Nephron progenitor cell (in vitro differentiated cells): ENCODE data around the gene PODN.

Experiments used
- DNase-seq: peaks from one replicate; pipeline ENCODE4 v3.0.0; 2021
- H3K27ac Mint-ChIP-seq: 2 replicates; pipeline ENCODE4 v1.8.0; 2021; ENCODE audit warnings: mild to moderate bottlenecking, moderate library complexity, mixed read lengths
- H3K27me3 Mint-ChIP-seq: 2 replicates; pipeline ENCODE4 v1.8.0; 2021; ENCODE audit warnings: mild to moderate bottlenecking, low read depth, mixed read lengths; ENCODE audit not compliant: poor library complexity
- H3K36me3 Mint-ChIP-seq: 2 replicates; pipeline ENCODE4 v1.8.0; 2021; ENCODE audit warnings: low read depth, mixed read lengths
- H3K4me1 Mint-ChIP-seq: 2 replicates; pipeline ENCODE4 v1.8.0; 2021; ENCODE audit warnings: mixed read lengths
- H3K4me3 Mint-ChIP-seq: 2 replicates; pipeline ENCODE4 v1.8.0; 2021; ENCODE audit warnings: mild to moderate bottlenecking, moderate library complexity, mixed read lengths
- H3K9me3 Mint-ChIP-seq: 2 replicates; pipeline ENCODE4 v1.8.0; 2021; ENCODE audit warnings: mild to moderate bottlenecking, moderate library complexity, mixed read lengths
- TF ChIP-seq, protein P1 (sequence below): fragments of 200-600 bp; sonication (generic); IDR thresholded peaks from 2 replicates; pipeline ENCODE4 v1.5.0; 2021; ENCODE audit warnings: antibody characterized with exemption

PODN gene

DNA sequence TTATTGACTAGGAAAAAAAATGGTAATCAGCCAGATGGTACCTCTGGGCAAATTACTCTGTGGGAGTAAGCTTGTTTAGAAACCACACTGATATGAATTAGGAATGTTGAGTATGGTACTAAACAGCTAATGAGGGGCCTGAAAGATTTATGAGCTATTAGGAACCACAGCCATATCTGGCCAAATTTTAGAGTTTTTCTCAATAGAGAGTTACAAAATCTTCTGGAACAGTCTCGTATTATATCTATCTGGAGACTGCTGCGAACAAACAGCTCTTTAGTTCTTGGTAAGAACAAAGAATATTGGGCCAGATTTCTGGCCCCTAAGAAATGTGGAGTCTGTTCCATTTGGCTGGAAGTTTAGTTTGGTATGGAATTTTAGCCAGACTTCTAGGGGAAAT, 4.9 kb upstream of the PODN start:
- Mint-ChIP-seq H3K9me3 (no peaks in the 10 kb centered on the region), H3K27me3 (peaks cover 53% of the 10 kb centered on the region), H3K36me3 (peaks cover 19% of the 10 kb centered on the region)

DNA sequence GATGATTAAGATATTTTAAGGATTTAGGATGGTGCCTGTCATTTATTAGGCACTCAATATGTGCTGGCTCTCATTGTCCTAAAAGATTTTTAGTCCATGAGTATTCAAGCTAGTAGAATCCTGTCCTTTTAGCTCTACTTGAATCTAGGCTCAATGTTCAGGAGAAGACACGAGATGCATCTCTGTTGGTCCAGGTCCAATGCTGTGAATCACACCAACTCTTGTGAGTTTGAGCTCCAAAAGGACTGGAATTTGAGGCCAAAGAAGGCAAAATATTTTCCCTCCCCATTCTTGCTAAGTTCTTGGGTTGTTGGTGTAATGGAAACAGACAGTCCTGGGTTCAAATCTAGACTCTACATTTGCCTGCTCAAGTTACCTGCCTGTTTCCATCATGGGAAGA, 1.4 kb upstream of the PODN start:
- H3K36me3 Mint-ChIP-seq, result no peaks in the 10 kb centered on the region
- H3K27me3 Mint-ChIP-seq, result peaks cover 88% of the 10 kb centered on the region
- TF ChIP-seq, protein P1, sequence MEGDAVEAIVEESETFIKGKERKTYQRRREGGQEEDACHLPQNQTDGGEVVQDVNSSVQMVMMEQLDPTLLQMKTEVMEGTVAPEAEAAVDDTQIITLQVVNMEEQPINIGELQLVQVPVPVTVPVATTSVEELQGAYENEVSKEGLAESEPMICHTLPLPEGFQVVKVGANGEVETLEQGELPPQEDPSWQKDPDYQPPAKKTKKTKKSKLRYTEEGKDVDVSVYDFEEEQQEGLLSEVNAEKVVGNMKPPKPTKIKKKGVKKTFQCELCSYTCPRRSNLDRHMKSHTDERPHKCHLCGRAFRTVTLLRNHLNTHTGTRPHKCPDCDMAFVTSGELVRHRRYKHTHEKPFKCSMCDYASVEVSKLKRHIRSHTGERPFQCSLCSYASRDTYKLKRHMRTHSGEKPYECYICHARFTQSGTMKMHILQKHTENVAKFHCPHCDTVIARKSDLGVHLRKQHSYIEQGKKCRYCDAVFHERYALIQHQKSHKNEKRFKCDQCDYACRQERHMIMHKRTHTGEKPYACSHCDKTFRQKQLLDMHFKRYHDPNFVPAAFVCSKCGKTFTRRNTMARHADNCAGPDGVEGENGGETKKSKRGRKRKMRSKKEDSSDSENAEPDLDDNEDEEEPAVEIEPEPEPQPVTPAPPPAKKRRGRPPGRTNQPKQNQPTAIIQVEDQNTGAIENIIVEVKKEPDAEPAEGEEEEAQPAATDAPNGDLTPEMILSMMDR, result no peak
- H3K9me3 Mint-ChIP-seq, result no peaks in the 10 kb centered on the region
- DNase-seq, result no peak
- peaks cover 12% of the 10 kb centered on the region for H3K4me1 Mint-ChIP-seq
- H3K27ac Mint-ChIP-seq, result no peak overlapping the region
- peak overlapping the region; percentile 42 for H3K4me3 Mint-ChIP-seq

More for the DNA sequence above, 4.9 kb upstream of the PODN start:
- Mint-ChIP-seq H3K27ac (no peak overlapping the region), H3K4me1 (no peaks in the 10 kb centered on the region), H3K4me3 (no peak overlapping the region)
- TF ChIP-seq, protein P1, result no peak
- DNase-seq, result no peak

DNA sequence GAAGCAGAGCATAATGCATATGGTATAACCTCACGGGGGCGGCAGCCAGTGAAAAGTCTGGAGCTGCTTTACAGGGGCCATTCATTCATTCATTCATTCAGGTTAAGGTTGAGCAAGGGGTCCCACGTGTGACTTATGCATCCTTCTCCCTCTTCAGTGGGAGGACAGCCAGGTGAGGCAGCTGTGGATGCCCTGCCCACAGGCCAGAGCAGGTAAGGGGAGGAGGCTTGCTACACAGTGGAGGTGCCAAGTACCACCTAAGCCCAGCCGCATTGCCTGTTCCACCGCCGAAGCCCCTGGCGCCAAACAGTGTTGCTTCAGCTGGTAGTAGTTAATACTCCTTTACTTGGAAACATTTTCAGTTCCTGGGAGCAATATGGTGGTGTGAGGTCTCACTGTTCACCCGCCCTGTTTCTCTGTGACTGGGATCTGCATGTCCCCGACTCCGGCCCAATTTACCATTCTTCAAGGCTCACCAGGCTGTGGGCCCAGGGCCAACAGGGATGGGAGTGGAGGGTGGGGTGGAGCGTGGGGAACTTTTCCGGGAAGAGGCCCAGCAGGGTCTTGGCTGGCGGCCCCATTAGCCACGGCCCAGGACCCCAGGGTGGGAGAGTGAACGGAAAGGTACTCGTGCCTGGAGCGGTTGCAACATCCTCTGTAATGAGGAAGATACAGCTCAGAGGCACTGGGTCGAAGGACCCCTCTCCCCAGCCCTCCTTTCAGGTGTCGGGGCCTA, 722 bp upstream of the PODN start:
- H3K9me3 Mint-ChIP-seq, result no peaks in the 10 kb centered on the region
- no peak for DNase-seq
- no peaks in the 10 kb centered on the region for H3K36me3 Mint-ChIP-seq
- peaks cover 12% of the 10 kb centered on the region for H3K4me1 Mint-ChIP-seq
- peaks cover 88% of the 10 kb centered on the region for H3K27me3 Mint-ChIP-seq
- no peak overlapping the region for H3K27ac Mint-ChIP-seq
- H3K4me3 Mint-ChIP-seq, result peak overlapping the region; percentile 75
- TF ChIP-seq, protein P1, result no peak

DNA sequence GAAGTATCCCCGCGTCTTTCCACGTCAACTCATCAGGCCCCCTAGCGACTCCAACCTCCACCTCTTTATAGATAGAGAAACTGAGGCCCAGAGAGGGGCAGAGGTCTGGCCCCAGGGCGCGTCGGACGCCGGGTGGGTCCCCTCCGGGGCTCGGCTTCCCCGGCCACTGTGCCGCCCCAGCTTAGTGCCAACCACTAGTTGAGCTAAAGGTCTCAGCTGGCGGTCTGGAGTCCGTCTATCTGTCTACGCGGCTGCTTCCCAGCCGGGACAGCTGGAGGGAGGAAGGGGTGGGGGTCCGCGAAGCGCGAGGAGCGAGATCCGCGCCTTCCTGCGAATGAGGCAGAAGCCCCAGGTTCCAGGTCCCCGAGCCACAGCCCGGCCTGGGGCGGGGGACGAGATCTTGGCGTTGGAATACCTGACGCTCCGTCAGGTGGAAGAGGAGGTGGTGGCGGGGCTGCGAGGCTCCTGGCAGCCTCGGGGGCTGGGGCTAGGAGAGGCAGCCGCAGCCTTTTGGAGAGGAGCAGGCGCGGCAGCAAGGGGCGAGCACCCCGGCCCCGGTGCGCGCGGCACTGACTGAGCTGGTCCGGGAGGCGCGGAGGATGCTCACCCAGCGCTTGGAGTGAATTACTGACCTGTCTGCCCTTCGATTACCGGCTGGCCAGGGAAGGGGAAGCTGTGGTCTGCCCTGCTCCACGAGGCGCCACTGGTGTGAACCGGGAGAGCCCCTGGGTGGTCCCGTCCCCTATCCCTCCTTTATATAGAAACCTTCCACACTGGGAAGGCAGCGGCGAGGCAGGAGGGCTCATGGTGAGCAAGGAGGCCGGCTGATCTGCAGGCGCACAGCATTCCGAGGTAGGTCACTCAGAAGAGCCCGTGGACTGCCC, 937 bp downstream of the PODN start:
- Mint-ChIP-seq H3K27me3 (peaks cover 86% of the 10 kb centered on the region), H3K27ac (no peak overlapping the region), H3K9me3 (no peaks in the 10 kb centered on the region), H3K4me1 (peaks cover 12% of the 10 kb centered on the region), H3K4me3 (peak overlapping the region; percentile 76), H3K36me3 (no peaks in the 10 kb centered on the region)
- DNase-seq, result peak; percentile 42
- TF ChIP-seq, protein P1, result no peak

DNA sequence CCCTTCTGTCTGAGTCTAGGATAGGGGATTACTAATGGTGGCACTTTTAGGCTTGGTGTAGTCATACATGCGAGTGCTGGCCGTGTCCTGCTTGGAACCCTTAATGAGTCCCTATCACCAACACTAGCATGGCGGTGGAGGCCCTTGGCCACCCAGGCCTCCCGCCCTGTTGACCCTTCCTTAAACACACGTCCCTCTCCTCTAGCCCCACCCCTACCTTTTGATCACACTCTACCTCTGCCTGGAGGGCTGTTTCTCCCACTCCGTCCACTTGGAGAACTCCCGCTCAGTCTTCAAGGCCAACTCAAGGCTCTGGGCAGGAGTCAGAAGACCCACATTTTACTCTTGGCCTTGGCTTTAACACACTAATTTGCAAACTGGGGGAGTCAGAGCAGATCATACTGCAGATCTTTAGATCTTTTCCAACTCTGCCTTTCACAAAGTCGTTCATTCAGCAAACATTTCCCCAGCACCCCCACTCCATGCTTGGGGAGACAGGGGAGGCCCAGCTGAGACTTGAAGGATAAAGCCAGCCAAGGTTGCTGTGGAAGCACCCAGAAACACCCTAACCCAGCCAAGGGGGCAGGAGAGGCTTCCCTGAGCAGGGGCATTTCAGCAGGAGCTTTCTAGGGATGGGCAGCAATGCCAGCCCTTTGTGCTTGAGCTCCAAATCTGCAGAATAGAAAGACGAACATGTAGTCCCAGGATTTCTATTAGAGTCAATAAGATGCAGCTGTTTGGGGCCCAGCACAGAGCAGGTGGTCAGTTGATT, 1.9 kb downstream of the PODN start:
- Mint-ChIP-seq H3K27me3 (peaks cover 79% of the 10 kb centered on the region), H3K9me3 (no peaks in the 10 kb centered on the region), H3K4me3 (peak overlapping the region; percentile 76), H3K4me1 (peaks cover 12% of the 10 kb centered on the region), H3K36me3 (no peaks in the 10 kb centered on the region), H3K27ac (no peak overlapping the region)
- TF ChIP-seq, protein P1, result no peak
- DNase-seq, result no peak
